OCI-LY3 (cell line): ENCODE results near the gene ENPP1.

ENCODE experiments used
- H2AFZ ChIP-seq: fragments of 200-600, 300-600 bp; shearing (Covaris generic); 2 replicates; pipeline ENCODE4 v1.6.0; 2014; ENCODE audit warnings: antibody characterized with exemption, low read depth, low read length
- H3K27ac ChIP-seq: fragments of 200-600, 300-600 bp; sonication (generic); 2 replicates; pipeline ENCODE4 v1.5.1; 2014; ENCODE audit warnings: mild to moderate bottlenecking, low read length, moderate library complexity, mixed read lengths
- H3K27me3 ChIP-seq: fragments of 200-600, 300-600 bp; sonication (generic); 2 replicates; pipeline ENCODE4 v1.6.1; 2014; ENCODE audit warnings: low read depth, low read length, mixed read lengths
- H3K36me3 ChIP-seq: fragments of 200-600, 300-600 bp; sonication (generic); replicated peaks from 2 replicates; pipeline ENCODE3; 2014; ENCODE audit warnings: low read depth, low read length, mixed read lengths
- H3K4me1 ChIP-seq: fragments of 300-600, 200-600 bp; sonication (generic); 2 replicates; pipeline ENCODE4 v1.6.1; 2014; ENCODE audit warnings: low read length, mixed read lengths
- H3K4me2 ChIP-seq: fragments of 200-600, 300-600 bp; sonication (generic); 2 replicates; pipeline ENCODE4 v1.6.1; 2014; ENCODE audit warnings: low read length, mixed read lengths
- H3K4me3 ChIP-seq: fragments of 300-600, 200-600 bp; sonication (generic); 2 replicates; pipeline ENCODE4 v1.5.1; 2014; ENCODE audit warnings: antibody characterized with exemption, mild to moderate bottlenecking, low read length, moderate library complexity
- H3K79me2 ChIP-seq: fragments of 300-600, 200-600 bp; shearing (Covaris generic); 2 replicates; pipeline ENCODE4 v1.6.1; 2014; ENCODE audit warnings: mild to moderate bottlenecking, low read length, mixed read lengths
- H3K9ac ChIP-seq: fragments of 300-600, 200-600 bp; shearing (Covaris generic); 2 replicates; pipeline ENCODE4 v1.6.0; 2014; ENCODE audit warnings: mild to moderate bottlenecking, low read length, moderate library complexity
- H3K9me3 ChIP-seq: fragments of 200-600, 300-600 bp; shearing (Covaris generic); 2 replicates; pipeline ENCODE4 v1.6.1; 2014; ENCODE audit warnings: low read length, mixed read lengths; ENCODE audit not compliant: insufficient read depth
- H4K20me1 ChIP-seq: fragments of 200-600, 300-600 bp; sonication (generic); 2 replicates; pipeline ENCODE4 v1.6.1; 2016; ENCODE audit warnings: low read length, mixed read lengths; ENCODE audit not compliant: insufficient read depth
- EZH2phosphoT487 ChIP-seq: fragments of 200-600 bp; shearing (Covaris generic); IDR thresholded peaks from 2 replicates; pipeline ENCODE4 v1.6.1; 2018; ENCODE audit warnings: antibody characterized with exemption, mixed run types, low read depth
- TF ChIP-seq, protein P1 (sequence below): fragments of 200-600, 300-600 bp; sonication (generic); IDR thresholded peaks from 2 replicates; pipeline ENCODE4 v1.5.1; 2014; ENCODE audit warnings: antibody characterized with exemption, low read length, low read depth

ENPP1 gene

DNA sequence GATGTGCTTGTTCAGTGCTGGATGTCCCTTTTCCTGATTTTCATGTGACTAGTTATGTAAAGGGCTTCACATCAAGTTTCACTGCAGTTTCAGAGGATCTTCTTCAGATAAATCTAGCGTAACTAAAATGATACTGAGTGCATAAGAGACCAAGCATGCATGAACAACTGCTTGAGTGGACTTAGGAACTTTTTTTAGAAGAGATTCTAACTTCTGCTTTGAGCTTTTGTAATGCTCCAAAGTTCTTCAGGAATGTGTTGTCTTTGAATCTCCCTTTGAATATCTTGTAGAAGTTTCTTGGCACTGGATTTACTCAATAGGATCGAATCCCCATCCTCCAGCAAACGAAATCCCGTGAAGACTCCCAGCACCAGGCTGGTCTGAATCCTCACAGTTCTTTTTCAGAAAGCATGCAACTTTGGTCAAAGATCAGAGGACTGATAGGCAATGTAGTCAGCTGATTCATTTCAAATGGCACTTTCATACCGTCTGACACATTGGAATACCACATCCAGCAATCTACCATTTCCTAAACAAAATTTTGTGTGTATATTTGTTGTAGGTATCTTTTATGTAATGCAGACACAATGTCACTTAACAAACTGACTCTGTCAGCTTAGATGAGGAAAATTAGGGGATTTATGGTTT is 33.2 kb downstream of the ENPP1 start:
- H4K20me1 ChIP-seq = no peaks in the 10 kb centered on the region
- no peaks in the 10 kb centered on the region for H3K9me3 ChIP-seq
- TF ChIP-seq EZH2phosphoT487 = no peak
- TF ChIP-seq, protein P1, sequence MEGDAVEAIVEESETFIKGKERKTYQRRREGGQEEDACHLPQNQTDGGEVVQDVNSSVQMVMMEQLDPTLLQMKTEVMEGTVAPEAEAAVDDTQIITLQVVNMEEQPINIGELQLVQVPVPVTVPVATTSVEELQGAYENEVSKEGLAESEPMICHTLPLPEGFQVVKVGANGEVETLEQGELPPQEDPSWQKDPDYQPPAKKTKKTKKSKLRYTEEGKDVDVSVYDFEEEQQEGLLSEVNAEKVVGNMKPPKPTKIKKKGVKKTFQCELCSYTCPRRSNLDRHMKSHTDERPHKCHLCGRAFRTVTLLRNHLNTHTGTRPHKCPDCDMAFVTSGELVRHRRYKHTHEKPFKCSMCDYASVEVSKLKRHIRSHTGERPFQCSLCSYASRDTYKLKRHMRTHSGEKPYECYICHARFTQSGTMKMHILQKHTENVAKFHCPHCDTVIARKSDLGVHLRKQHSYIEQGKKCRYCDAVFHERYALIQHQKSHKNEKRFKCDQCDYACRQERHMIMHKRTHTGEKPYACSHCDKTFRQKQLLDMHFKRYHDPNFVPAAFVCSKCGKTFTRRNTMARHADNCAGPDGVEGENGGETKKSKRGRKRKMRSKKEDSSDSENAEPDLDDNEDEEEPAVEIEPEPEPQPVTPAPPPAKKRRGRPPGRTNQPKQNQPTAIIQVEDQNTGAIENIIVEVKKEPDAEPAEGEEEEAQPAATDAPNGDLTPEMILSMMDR = no peak
- H3K4me3 ChIP-seq = no peak overlapping the region
- no peak overlapping the region for H3K27ac ChIP-seq
- H3K36me3 ChIP-seq = no peaks in the 10 kb centered on the region
- H3K9ac ChIP-seq = no peak overlapping the region
- no peak overlapping the region for H2AFZ ChIP-seq
- no peaks in the 10 kb centered on the region for H3K4me1 ChIP-seq
- no peak overlapping the region for H3K4me2 ChIP-seq
- no peaks in the 10 kb centered on the region for H3K79me2 ChIP-seq
- no peaks in the 10 kb centered on the region for H3K27me3 ChIP-seq

DNA sequence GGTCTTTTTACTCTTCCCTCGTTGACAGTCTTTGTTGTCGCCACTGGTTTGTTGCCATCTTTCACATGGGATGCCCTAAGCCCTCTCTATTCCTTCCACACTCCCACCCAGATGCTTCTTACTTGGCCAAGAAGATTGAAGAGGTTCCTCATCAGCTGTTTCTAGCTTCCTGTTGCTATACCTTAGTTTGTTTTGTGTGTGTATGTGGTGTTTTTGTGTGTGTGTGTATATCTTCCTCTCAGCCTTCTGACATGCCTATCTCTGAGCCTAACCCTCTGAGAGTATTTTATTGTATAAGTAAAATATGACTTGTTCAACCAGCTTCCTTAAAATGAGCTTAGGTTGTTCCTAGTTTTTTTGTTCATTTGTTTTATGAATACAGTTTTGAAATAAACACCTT is 35.9 kb downstream of the ENPP1 start:
- no peak for TF ChIP-seq EZH2phosphoT487
- TF ChIP-seq, protein P1 = no peak
- Histone ChIP-seq H3K9ac (no peak overlapping the region), H3K4me2 (no peak overlapping the region)

GRCh38 chr6:131844243-131844841 is 36.5 kb downstream of the ENPP1 start:
- H3K4me1 ChIP-seq = no peaks in the 10 kb centered on the region
- no peaks in the 10 kb centered on the region for H3K27me3 ChIP-seq
- TF ChIP-seq, protein P1 = no peak
- no peak for TF ChIP-seq EZH2phosphoT487
- no peak overlapping the region for H3K9ac ChIP-seq
- H3K27ac ChIP-seq = no peak overlapping the region
- no peak overlapping the region for H3K4me3 ChIP-seq
- no peaks in the 10 kb centered on the region for H3K36me3 ChIP-seq
- no peaks in the 10 kb centered on the region for H3K79me2 ChIP-seq
- H2AFZ ChIP-seq = no peak overlapping the region
- no peak overlapping the region for H3K4me2 ChIP-seq
- no peaks in the 10 kb centered on the region for H4K20me1 ChIP-seq
- no peaks in the 10 kb centered on the region for H3K9me3 ChIP-seq

More for the DNA sequence above, 35.9 kb downstream of the ENPP1 start:
- Histone ChIP-seq H2AFZ (no peak overlapping the region), H3K4me1 (no peaks in the 10 kb centered on the region), H3K4me3 (no peak overlapping the region), H3K9me3 (no peaks in the 10 kb centered on the region), H3K79me2 (no peaks in the 10 kb centered on the region), H3K27me3 (no peaks in the 10 kb centered on the region), H4K20me1 (no peaks in the 10 kb centered on the region), H3K36me3 (no peaks in the 10 kb centered on the region), H3K27ac (no peak overlapping the region)

DNA sequence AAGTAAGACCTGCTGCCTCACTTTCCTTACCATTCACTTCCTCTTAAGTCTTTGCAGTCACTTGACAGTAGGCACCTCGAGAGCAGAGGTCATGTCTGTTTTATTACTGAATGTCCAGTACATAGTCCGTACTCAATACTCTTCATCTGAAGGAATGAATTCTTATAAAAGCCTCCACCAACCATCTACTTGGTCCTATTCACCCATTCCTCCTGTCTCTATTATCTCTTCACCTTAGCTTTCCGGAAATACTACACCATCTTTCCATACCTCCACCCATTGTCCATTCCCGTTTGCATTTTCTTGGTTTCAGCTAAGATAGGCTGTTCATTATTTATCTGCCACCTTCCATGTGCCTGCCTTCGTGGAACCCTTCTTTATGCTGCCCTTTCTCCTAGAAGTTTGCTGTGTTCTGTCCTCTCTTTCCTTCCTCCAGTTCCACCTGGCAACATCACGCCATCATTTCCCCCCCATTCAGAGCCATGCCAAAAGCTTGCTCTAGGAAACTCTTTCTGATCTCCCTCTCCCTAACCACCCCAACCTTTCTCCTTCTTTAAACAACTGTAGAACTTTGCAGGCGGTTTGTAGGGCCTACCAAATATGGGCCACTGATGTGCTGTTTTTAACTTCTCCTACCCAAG is 38.3 kb downstream of the ENPP1 start:
- Histone ChIP-seq H3K9ac (no peak overlapping the region), H3K79me2 (no peaks in the 10 kb centered on the region), H3K4me2 (no peak overlapping the region), H3K4me1 (no peaks in the 10 kb centered on the region), H3K36me3 (no peaks in the 10 kb centered on the region), H3K4me3 (no peak overlapping the region), H3K9me3 (no peaks in the 10 kb centered on the region), H3K27me3 (no peaks in the 10 kb centered on the region), H4K20me1 (no peaks in the 10 kb centered on the region), H2AFZ (no peak overlapping the region), H3K27ac (no peak overlapping the region)
- no peak for TF ChIP-seq EZH2phosphoT487
- TF ChIP-seq, protein P1 = no peak
